KG1 (cell line): ENCODE results near the gene FZD10.

Source experiments
- DNase-seq: peaks from one replicate; lab custom pipeline; 2025; lab: John Stamatoyannopoulos, UW

FZD10 gene

GRCh38 chr12:130131801-130132200 is 30.5 kb upstream of the FZD10 start:
- DNase-seq: no peak

DNA sequence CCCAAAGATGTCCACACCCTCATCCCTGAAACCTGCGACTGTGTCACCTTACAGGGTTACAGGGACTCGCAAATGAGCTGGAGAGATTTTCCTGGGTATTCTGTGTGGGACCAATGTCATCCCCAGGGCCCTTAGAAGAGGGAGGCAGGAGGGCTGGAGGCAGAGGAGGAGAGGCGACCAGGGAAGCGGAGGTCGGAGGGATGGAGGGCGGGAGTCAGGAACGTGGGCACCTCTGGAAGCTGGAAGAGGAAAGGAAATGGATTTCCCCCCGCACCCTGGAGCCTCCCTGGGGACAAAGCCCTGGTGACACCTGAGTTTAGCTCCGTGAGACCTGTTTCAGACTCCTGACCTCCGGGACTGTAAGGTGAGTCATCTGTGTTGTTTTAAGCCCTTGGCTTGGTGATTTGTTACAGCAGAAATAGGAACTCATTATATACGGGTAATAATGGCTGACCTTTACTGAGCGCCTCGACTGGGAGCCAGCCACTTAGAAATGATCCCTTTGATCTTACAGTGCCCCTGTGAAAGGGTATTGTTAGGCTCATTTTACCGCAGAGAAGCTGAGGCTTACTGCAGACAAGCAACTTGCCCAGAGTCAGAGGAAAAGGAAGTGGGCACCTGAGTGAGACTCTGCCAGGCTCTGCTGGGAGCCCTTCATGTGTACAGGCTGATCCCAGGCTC is 29.3 kb upstream of the FZD10 start:
- DNase-seq: no peak

- no peak for DNase-seq
Observed at GRCh38 chr12:130133851-130134562, 28.3 kb upstream of the FZD10 start.

GRCh38 chr12:130134563-130134915 is 27.7 kb upstream of the FZD10 start:
- DNase-seq: no peak

DNA sequence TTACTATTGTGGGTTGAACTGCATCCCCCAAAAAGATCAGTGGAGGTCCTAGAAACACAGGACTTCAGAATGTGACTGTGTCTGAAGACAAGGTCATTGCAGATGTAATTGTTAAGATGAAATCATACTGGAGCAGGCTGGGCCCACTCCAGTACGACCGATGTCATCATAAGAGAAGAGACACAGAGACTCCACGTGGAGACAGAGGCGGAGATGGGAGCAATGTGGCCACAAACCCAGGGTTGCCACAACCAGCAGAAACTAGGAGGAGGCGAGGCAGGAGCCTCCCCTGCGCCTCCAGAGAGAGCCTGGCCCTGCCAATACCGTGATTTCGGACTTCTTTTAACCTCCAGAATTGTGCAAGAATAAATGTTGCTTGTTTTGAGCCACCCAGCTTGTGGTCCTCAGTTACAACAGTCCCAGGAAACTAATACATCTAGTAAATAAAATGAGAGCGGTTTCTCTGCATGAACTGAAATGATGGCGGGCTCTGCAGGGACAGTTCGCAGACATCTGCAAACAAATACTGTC is 25.7 kb upstream of the FZD10 start:
- DNase-seq: no peak

DNA sequence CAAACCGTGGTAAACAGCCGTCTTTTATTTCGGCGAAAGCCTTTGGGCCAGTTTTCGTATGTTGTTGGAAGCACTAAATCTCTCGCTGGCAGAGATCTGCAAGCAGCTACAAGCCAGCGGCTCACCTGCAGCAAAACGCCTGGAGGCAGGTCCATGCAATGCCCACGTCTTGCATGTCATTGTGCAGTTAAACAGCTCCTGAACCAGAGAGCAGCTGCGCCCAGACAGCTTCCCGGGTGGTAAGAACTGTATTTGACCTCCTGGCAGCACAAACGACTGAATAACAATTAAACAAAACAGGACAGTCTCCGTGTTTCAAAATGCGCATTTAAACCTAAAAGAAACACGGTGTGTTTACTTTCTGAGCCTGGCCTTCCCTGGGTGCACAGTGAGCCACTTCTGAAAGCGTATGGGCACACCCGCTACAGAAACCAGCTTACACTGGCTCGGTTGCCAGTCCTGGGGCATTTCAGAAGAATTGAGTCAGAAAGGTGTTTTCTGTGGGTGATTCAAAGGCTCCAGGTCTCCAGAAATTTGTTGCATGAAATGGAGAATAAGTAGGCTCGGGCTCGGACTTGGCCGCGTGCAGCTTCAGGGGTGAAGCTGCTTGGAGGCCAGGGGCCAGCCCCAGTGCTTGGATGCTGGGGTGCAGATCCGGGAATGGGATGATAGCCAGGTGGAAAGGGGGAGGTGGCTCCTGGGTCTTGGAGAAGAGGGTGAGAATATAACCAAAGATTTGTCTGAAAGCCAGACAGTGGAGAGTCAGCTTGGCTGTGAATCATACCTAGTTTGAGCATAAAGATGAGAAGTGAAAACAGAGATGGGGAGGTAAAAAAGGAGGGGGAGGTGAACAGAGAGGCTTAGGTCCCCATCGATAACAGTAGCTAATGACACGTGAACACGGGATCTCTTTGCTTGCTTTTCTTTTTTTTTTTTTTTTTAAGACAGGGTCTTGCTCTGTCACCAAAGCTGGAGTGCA is 24.9 kb upstream of the FZD10 start:
- DNase-seq: no peak

DNA sequence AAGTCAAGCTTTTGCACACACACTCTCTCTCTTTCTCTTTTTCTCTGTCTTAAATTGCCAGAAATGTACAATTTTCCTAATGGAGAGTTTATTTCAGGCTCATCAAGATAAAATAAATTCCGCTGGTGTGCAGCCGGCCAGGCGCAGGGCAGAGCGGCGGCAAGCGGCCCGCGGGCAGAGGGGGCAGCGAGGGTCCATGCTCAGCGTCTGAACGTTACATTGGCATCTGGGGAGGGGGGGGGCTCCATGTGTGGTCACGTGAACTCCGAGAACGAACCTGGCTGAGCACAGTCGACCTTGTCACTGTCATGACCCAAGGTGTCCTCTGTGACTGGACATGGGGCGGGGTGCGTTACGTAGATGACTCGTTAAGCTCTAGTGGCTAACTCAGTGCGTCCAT is 23.8 kb upstream of the FZD10 start:
- DNase-seq: no peak

DNA sequence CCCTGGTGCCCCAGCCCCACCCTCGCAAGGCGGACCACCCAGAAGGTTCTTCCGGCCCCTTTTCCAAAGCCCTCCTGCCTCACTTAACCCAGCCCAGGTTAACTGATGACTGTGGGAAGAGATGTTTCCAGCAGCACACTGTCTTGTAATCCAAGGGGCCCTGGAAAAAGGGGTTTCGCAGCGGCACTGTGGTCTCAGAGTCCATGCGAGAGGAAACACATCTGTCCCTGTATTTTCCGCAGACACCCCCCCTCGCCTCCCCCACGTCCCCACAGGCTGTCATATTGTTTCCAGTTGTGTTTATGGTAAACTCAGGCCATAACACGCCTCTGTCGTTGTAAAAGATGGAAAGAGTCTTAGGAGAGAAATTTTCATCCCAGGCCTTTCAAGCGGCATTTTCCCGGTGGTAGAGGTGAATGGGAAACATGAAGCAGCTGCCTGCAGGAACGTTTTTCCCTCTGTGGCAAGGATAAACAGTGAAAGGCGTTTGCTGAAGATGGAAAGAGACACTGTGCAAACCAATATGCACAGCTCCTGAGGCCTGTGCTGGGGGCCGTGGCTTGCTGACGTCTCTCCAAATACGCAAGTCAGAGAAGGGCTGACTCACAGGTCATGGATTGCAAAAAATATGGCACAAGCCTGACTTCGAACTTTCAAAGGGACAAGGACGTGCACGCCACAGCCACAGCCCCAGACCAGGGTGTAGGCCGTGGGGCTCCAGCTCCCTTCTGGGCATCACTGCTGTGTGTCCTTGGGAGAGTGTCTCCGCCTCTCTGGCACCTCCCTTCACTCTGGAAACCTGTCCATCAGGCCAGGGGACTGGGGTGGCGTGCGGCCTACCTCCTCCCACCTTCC is 22.5 kb upstream of the FZD10 start:
- DNase-seq: no peak

DNA sequence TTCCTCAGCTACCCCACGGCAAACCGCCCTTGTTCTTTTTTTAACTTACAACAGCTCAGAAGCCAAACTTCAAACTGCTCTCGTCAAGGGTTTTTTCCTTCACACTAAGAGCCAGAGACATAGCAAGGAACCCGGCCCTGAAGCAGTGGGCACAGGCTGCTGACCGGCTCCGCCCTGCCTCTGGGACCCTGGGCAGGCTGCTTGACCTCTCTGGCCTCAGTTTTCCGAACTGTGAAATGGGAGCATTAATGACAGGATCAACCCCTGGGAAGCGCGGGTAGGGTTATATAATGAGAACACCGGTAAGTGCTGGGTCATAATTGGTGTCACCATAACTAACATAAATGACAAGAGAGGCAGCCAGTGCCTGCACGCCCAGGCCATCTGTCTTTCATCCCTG is 21.2 kb upstream of the FZD10 start:
- no peak for DNase-seq

DNA sequence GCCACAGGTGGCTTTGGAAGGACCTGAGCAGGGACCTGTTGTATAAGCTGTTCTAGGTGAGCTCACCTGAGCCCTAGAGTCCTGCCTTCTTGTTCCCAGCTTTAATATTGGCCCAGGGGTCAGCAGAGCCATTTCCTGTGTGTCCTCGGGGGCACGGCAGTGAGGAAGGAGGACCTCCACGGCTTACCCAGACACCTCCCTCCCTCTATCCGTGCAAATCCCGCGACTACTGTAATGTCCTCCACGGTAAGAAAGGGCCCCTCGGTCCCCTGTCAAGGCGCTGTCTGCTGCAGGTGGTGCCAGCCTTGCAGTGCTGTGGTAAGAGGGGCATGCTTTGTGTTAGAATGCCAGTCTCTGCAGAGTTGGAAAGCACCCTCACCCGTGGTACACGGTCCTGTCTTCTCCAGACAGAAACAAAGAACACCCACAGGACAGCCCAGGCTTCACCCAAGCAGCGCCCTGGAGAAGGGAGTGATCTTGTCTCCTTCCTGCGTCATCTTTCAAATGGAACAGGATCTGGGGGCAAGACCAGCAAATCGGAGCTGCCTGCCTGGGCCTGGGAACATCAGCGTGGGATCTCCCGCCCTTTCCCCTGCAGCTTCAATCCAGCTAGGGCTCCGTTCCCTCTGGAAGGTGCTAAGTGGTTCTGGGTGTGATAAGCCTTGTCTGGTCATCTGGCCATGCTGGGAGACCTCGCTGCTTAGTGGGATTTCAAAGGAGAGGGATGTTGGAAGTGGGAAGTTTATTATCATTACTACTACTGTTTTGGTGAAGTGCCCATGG is 20.2 kb upstream of the FZD10 start:
- DNase-seq: no peak

DNA sequence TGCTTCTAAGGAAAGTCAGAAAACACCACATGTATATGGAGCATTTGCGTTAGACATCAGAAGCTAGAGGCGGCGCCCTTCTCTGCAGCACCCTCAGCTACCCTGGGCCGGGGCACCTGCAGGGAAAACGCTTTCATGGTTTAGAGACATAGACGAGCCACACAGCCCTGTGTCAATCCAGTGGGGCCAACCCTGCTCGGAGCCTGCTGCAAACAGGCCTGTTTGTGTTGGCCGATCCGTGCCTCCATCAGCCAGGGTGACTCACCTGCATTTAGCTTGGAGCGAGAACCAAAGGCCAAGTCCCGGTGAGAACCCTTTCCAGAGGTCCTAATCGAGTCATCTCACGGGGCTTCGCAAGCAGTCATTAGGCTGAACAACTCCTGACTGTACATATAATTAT is 19.5 kb upstream of the FZD10 start:
- DNase-seq: no peak

DNA sequence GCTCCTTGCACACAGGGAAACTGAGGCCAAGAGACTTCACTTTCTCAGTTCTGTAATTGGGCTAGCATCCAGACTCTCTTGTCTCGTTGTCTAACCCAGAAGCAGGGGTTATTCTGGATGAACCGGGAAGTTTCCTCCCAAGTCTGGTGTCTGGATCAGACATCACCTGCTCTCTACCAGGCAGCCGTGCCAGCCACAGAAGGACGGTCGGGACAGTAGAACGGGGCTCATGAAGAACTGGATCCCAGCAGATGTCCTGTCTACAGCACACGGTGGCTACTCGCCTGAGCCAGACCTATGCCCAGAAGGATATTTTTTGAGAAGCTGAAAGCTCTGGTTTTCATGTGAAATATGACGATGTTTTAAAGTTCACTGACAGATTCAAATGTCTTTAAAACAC is 19.1 kb upstream of the FZD10 start:
- no peak for DNase-seq

DNA sequence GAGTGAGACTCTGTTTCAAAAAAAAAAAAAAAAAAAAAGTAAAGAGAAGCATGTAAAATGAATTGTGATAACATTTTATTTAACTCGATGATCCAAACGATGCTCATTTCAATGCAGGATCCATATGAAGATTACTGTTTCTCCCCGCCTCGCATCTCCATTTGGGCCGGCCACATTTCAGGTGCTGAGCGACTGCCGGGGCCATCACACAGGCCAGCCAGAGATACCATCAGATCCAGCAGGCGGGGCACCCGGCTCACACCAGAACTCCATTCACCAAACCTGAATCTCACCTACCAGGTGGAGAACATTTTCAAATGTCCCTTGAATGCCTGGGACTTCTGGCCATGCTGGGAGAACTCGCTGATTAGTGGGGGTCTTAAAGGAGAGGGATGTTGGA is 18.0 kb upstream of the FZD10 start:
- no peak for DNase-seq

DNA sequence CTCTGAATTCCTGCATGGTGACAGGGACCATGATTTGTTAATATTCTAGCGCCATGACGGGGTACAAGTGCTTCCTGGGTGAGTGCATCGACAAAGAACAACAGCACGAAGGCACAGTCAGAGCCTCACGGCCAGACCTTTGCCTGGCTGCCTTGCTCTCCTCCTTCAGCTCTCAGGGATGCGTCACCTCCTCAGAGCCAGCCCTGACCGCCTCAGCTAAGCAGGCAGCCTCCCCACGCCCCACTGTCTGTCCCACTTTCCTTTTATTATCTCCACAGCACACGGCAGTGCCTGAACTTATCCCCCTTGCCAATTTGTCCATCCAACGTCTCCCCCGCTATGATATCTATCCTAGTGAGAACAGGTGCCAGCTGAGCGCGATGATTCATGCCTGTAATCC is 16.5 kb upstream of the FZD10 start:
- DNase-seq: no peak

DNA sequence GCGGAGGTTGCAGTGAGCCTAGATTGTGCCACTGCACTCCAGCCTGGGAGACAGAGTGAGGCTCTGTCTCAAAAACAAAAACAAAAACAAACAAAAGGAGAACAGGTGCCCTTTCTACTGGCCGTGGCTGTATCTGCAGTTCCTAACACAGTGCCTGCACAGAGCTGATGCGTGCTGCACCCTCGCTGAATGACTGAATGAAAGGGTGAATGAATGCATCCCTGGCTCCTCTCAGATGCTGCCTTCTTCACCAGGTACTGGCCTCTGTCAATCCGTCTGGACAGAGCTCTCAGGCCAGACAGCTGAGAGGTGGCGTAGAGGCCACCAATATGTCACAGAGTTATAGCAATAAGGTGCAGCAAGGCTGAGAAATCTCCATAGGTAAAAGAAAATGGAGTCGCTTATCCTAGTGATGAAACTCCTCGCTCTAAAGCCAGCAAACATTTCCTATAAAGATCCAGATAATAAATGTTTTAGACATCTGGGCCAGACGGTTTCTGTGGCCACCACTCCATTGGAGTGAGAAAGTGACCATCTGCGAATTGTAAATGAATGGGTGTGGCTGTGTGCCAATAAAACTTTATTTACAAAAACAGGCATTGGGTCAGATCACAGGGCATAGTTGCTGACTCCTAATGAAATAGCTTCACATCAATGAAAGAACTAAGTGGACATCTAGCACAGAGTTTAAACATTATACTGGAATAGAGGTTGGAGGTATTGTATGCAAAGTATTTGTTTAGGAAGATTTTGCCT is 15.9 kb upstream of the FZD10 start:
- no peak for DNase-seq

DNA sequence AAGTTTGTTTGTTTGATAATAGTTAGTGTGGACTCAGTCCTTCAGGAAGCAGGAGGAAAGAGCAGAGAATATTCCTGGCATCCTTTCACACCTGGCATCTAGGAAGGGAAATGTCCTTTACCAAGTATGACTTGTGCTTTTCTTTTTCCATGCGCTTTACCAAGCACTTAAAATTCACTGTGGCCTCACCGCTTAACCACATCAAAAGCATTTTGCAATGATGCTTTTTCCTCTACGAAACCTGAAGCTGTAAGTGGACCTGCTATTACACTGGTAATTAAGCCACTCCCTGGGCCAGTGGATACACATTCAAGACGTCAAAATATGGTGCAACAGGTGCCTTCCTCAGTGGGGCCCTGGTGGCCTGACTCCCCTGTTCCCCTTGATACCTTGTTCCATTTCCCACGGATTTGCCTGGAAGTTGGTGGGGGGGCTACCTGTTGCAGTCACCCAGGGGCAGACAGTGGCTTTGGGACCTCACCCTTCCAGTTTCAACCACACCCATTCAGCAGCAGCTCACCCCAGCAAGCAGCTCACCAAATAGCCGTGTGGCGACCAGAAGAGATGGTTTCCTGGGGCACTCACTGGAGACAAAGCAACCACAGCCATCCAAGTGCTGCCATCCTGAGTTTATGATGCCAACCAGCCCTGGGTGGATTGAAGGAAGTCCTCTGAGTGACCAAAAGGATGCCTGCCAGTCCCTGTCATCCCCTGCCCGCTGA is 14.2 kb upstream of the FZD10 start:
- no peak for DNase-seq

DNA sequence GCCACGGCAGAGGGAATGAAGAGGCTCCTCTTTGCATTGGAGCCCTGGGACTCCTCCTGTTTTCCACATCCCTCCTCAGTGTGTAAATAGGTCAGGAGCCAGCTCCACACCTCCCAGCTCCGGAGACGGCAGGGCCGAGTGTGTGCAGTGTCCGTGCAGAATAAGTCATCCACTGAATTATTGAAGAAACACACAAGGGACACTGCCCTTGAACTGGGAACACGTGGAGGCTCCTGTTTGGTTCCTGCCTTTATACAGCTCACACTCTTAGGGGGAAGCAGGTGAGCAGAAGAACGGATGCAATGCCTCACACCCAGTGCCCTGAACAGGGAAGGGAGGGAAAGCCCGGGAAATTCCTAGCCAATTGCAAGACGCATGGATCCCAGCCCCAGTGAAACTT is 10.4 kb upstream of the FZD10 start:
- no peak for DNase-seq

GRCh38 chr12:130152386-130152785 is 9.9 kb upstream of the FZD10 start:
- no peak for DNase-seq

DNA sequence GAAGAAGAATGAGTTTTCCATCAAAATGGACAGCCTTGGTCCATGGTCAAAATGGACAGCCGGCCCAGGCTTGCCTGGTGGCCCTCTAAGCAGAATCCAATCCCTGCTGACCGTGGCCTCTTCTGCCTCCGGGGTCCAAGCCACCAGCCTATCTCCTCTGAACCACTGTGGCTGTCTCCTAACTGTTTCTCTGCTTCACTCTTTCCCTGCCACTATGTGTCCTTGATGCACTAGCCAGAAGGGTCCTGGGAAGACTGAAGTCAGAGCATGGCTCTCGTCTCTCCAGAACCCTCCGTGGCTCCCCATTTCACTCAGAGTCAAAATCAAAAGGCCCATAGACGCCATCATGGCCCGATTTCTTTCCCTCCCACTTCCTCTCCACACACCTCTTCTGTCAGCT is 8.5 kb upstream of the FZD10 start:
- DNase-seq: no peak
